HG03354 (cell line): Measurements from ENCODE around the gene FAM229B.
A peak's percentile ranks its signal among the peaks of the same experiment; 100 is the strongest.
"Not testable (repeated sequence)": the region's sequence is repeated elsewhere in the genome, so short reads cannot be mapped to it uniquely, and the experiment has no call there.

Source experiments
- ATAC-seq: cut with Tn5 transposase; IDR thresholded peaks from one replicate; pipeline ENCODE4 v1.9.1; 2021; ENCODE audit warnings: mild to moderate bottlenecking; ENCODE audit not compliant: unreplicated experiment, poor library complexity, severe bottlenecking

FAM229B gene

DNA sequence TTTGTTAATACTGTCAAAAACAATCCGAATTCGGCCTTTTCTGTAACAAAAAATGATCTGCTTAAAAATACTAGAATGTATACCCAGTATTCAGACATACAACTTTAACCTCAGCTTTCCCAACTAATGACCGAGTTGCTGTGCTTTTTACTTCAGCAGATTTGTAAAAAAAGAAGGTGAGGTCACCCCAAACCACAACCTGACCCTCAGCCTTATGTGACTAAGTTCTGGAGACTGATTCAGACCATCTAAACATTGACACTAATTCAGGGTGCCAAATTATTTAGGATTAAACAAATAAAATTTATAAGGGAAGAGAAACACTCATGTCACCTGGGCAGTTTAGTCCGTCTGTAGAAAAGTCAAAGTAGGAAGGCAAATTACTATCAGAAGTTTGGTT, 25.8 kb upstream of the FAM229B start:
- no peak for ATAC-seq

DNA sequence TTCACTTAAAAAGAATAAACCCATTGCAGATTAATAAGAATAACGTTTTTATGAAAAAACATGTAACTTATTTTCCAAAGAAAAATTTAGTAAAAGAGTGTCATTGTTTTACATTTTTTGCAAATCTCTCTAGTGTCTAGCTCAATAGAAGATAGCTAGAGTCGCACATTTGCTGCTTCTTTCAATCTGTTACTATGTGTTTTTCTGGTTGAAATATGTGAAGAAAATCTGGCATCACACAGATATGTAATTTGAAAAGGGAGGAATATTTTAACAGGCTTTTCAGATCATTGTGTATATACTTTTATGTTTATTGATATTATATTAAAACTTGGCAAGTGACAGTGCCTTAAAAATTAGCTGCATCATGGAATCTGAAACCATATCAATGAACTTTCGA, 24.4 kb upstream of the FAM229B start:
- ATAC-seq, result no peak

DNA sequence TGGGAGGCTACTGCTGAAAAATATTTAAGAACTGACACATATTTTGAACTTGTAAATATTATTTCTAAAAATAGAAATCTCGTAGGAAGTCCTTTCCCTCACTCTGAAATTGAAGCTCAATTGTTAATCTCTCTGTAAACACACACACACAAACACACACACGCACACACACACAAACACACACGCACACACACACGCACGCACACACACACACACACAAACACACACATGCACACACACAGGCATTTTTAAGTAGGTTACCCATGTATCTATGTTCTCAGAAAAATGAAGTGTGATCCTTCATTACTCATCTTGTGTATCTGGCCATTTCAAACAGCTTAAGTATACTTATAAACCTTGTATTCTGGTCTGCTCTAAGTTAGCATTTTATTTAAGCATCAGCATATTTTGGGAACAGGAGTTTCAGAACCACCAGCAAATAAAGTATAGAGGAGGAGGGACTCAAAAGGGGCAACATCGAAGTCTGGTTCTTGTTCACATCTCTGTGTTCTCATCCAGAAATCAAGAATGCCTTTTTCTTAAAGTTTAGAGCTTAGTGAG, 21.9 kb upstream of the FAM229B start:
- no peak for ATAC-seq

DNA sequence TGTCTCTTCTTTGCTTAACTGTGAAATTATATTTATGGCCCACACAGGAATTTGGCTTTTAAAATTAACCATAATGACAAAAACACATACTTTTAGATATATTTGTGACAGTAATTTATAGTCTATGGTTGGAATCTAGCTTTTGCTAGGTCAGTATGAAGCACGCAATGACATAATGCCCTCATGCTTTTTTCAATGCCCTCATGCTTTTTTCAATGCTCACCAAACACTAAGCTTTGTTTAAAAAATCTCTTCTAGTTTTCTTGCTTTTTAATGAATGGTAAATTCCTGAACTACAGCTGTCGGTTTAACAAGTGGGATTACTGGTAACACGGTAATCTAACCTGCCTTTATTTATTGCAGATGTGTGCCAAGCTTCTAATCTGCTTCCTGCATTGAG, 20.8 kb upstream of the FAM229B start:
- ATAC-seq, result no peak

DNA sequence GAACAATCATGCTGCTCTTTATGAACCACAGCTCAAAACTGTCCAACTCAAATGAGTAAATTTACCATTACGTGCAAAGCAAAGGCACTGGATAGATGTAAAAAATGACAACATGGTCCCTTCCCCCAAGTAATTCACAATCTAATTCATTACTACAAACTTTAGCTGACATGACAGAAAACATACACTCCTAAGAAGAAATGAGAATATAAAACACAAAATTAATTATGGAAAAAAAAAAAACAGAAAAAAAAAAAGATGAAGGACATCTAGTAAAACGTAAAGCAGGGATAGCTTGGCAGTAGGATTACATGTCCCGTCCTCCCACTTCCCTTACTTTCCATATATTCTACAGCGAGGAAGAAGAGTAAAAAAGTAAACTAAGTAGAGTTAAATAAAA, 5.8 kb upstream of the FAM229B start:
- ATAC-seq, result no peak

DNA sequence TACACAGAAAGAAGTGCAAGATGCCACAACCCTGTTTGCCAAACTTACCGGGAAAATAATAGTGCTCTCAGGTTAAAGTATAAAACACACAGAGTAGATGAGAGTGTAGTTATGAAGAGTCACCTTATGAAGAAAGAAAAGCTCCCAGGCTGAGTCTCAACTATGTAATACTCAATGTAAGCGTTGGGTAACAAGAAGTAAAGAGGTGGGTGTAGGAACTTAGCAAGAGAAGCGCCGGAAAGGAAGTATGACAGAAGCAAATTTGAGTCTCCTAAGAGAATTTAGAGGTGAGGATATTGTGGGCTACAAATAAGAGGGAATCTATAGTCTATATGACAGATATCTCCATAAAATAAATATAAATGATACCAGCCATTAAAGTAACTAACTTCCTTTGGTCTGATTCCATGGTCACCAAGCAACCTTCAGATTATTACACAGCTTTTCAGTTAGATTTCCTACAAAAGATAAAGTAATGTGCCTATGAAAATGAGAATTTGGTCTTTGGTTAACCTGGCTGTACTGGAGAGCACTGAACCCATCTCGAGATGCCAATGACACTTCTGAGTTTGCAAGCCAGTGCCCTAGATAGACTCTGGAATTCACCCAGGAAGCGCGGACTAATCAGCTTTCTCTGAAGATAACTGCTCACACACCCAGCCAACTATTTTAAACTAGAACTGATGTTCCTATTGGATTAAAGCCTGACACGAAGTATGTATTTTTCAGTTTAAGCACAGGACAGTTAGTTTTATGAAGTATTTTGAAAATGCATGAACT, 1.9 kb upstream of the FAM229B start:
- no peak for ATAC-seq

DNA sequence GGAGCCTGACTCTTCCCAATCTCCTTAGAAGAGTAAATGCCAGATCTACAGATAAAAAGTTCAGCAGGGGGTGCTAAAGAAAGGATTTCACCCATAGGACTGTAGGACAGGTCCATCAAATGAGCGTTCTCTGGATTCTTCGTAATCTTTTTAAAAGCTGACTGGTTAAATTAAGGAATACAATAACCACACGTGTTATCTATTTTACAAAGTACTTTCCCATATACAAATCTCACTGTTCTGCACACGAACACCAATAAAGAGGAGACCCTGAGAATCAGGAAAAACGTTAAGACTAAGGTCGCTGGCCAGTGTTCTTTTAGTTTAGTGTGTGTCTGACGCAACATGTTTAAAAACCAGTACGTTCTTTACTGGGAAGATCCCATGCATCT, 651 bp upstream of the FAM229B start:
- peak; percentile 22 for ATAC-seq

DNA sequence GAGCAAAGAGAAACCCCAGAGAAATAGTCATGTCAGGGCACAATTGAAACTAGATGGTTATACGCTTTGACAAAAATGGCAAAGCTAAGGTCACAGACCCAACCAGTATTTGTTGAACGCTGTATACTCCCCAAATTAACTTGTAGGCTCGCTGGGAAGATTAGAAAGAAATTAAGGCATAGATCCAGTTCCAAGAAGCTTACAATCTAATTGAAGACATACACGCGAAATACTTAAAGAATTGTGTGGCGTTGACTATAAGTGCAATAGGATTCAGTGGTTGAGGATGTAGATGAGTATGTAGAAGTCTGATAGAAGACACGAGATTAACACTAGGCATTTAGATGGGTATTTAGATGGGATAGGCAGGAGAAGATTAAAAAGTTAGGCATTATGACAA, 525 bp downstream of the FAM229B start:
- ATAC-seq, result no peak

DNA sequence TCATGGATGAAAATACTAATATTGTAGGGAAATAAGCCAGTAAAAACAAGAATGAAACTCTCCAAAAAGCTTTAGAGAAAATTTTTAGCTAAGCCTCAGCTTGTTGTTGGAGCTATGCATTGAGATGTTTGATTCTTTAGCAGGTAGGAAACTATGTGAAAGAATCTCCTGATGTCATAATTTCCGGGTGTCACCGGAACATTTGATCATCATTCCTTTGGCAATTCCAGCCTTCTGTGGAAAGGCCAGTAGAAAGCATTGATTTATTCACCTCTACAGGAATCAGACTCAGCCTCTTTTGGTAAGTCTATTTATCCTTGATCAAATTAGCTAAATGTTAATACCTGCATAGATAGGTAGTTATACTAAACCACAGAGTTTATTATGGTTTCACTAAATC, 9.5 kb downstream of the FAM229B start:
- no peak for ATAC-seq

DNA sequence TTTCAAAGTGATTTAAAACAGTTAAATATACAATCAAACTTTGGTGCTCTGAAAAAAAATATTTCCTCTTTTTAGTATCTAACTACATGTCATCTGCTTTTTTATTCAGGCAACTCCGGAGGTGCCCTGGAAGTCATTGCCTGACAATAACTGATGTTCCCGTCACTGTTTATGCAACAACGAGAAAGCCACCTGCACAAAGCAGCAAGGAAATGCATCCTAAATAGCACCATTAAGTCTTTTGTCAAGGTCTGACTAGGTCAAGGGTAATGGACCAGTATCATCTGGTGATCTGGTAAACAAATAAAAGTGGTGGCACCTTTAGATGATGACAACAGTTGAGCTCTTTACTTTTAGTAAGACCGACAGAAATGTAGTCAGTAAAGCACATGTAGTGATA, 13.2 kb downstream of the FAM229B start:
- ATAC-seq, result no peak

DNA sequence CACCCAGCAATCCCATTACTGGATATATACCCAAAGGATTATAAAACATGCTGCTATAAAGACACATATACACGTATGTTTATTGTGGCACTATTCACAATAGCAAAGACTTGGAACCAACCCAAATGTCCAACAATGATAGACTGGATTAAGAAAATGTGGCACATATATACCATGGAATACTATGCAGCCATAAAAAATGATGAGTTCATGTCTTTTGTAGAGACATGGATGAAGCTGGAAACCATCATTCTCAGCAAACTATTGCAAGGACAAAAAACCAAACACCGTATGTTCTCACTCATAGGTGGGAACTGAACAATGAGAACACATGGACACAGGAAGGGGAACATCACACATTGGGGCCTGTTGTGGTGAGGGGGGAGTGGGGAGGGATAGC, 18.6 kb downstream of the FAM229B start:
- not testable (repeated sequence) for ATAC-seq

DNA sequence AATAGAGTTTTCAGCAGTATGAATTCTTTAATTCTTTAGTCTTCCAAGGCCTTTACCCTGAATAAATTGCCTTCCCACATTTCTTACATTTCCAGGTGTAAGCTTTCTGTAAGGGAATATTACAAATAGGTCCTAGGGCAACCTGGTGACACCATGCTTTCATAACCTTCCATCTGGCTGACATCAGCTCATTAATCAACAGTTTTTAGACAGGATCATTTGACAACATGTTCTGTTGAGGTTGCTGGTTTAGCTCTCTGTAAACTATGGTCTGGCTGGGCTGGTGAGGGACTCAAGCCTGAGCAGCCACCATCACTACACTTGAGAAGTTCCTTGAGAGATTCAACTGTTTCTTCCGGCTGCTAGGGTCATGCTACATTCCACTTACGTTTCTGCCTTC, 19.2 kb downstream of the FAM229B start:
- ATAC-seq, result no peak

DNA sequence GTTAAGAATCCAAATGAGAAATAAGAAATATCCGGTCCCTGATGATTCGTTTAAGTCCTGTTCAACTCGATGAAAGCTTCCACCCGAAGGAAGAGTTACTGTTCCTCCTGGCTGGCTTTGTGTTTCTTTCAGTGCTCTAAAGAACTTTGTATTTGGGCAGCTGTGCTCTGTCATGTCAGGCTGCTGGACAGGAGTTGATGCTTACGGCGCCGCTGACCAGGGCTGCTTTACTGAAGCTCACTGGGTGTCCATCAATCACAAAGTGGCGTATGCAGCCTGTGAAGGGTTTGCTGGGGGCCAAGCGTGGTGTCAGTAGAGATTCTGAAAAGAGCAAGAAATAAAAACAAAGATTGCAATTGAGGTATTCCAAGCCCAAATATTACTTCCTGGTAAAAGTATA, 21.9 kb downstream of the FAM229B start:
- ATAC-seq, result no peak

DNA sequence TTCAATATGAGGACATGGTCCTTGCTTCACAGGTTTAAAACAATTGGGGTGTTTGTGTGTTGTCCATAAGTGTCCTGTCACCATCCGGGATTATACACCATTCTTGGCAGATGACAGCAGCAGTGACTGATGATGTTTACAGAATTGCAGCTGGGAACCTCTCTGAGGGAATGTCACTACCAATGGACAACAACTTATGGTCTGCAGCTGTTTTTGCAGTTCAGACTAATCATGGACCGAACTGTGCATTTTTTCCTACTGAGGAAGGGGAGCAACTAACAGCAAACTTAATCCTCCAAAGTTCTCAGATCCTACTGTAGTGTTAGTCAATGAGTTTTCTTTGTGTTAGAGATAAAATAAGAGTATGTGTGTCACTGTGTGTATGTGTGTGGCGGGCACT, 26.0 kb downstream of the FAM229B start:
- ATAC-seq, result no peak

DNA sequence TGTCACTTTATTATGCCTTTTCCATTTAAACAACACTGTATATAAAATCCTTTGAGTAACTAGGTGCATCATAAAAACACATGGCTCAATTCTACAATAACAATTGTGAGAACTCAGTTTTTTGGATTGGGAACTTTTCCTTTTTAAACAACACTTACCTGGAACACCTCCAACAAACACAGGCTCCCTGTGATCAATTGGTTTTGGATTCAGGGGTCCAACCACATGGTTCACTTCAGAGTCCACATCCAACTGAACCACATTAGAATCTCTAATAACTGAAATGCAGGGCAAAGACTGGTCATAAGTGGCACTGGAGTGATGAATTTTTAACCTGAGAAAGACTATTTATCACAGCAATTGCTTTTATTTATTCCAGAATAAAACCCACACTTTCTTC, 26.5 kb downstream of the FAM229B start:
- ATAC-seq, result no peak

DNA sequence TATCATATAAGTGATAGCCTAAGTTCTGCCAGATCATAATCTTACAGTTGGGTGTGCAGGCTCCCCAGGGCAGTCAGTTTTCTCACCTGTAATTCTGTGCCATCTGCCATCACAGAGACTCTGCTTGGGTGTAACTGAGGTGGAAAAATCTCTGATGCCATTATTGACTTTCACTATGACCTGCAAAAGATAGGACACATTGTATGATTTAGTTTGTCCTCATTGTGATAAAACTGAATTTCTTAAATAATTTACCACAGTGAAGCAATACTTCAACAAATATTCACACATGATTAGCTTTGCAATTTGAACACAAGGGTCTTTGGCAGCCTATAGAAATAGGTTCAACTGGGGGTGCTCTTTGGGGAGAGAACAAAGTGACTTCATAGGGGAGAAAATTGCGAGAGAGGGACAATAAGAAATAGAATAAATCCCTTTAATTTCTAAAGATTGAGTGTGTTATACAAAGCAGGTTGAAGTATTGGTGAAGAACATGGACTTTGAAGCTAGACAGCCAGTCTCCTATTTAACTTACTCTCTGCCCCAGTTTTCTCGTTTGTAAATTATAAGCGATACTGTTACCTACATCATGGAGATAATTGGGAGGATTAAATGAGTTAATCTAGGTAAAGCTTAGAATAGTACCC, 27.3 kb downstream of the FAM229B start:
- ATAC-seq, result no peak

DNA sequence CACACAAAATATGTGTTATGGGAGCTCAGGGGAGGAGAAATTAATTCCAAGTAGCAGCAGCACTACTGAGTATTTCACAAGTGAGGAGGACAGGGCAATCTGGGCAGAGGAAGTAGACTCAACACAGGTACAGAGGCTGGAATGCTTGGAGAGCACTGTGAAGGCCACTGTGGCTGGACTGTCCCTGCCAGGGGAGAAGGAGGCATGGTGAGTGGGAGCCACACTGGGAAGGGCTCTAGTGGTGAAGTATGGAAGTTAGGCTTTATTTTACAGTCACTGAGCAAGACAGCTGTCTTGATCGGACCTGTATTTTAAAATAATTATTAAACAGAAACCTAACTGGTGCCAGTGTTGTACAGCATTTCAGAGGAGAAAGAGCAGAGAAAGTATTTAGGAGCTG, 28.8 kb downstream of the FAM229B start:
- no peak for ATAC-seq

DNA sequence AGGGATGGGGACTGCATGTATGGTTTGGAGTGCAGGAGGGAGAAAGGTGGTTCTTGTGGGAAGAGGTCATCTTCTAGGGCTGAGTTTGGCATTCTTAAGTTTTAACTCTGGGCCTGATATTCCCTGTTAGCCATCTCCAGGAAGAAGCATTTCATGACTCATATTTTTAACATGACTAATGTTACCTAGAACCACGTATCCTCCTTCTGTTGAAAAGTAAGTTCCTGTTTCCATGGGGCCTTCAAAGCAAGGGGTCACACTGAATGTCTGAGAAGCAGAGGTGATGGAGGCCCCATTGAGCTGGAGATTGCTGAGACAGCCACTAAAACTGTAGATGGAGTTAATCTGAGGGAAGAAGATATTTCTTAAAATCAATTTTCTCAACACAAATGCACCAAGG, 30.2 kb downstream of the FAM229B start:
- ATAC-seq, result no peak

DNA sequence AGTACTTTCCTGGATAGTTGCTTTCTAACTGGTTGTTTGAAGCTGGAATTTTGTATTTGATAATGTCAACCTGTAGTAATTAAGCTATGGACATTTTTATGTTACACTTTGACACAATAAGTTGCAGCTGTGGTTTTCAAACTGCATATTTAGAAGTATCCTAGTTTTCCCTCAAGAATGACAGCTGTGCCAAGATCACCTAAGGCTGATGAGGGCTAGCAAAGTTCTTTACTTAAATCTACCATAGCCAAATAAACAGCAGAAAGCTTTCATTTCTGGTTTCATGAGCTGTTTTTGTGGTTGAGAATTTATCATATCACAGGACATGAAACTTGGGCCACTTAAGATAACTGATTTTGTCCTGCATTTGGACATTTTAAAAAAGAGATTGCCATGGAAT, 30.6 kb downstream of the FAM229B start:
- ATAC-seq, result no peak

DNA sequence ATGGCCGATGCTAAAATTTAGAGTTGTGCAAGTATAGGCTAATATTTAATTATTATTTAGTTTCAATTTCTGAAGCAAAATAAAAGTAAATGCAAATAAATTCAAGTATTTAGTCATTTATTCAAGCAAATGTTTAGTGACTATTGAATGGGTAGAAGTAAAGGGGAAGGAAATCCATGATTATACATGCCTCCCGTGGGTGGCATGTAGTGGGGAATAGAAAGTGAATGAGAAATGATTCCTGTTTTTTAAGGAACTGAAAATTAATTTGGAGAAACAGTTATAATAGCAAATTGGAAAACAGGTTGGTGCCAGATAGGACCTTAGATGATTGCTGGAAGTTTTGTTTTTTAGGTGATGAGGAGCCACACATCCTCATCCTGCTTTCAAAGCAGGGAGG, 35.4 kb downstream of the FAM229B start:
- ATAC-seq, result no peak

DNA sequence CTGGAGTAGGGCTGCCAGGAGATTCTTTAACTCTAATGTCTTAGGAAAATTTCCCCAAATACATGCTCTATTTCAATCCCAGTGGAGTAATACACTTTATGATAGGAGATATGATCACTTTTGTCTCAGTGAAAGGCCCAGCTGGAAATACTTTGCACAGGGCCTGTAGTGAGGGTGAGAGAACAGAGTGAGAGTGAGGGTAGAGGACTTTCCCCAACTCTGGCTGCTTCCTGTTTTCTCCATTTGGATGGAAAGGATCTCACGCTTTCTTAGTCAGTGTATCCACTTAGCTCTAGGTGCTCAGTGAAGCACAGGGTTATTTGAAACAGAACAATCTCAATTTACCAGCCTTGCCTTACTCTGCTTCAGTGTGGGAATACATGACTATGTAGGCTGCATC, 36.6 kb downstream of the FAM229B start:
- no peak for ATAC-seq
